HG02763 (cell line): ENCODE data around the gene ZNF37A.
"Not testable (repeated sequence)": the region's sequence is repeated elsewhere in the genome, so short reads cannot be mapped to it uniquely, and the experiment has no call there.

Experiments used
- ATAC-seq: cut with Tn5 transposase; IDR thresholded peaks from one replicate; pipeline ENCODE4 v1.9.1; 2021; ENCODE audit warnings: mild to moderate bottlenecking, moderate library complexity; ENCODE audit not compliant: unreplicated experiment

Gene ZNF37A

DNA sequence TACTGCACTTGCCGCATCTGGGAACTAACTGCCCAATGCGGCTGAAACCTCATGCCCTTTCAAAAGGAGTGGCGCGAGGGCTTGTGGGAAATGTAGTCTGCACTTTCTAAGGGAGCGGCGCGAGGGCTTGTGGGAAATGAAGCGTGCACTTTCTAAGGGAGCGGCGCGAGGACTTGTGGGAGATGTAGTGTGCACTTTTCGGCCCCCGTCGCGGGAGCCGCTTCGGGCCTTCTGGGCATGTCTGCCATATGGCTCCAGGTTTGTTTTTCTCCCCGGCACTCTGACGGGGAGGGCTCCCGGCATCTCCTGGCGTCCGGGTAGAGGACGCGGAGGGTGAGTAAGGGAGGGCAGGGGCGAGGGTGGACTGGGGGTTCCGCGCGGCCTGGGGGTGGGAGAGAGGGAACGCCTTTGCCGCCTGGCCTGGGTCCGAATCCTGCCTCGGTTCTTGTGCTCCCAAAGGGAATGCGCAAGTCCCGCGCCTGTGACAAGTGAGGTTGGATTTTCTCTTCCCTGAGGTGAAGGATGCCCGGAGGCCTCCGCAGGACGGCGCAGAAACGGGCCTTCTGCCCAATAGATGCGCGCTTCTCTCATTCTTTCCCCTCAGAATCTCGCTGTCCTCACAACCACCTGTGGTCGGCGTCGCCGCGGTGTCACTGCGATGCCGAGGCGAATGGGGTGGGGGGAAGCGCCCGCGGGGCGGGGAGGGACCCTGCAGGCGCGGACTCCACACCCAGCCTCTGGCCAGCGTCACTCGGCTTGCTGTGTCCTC lies at the start of gene ZNF37A:
Gene ZNF37A (plus strand): TSS at position 180 of the 769 bp plus-strand sequence. CDS start 2,281 bp downstream, outside the sequence.
- peak; percentile 98 for ATAC-seq

GRCh38 chr10:38045129-38045528 lies 49.0 kb upstream of the ZNF37A start:
- ATAC-seq: no peak

DNA sequence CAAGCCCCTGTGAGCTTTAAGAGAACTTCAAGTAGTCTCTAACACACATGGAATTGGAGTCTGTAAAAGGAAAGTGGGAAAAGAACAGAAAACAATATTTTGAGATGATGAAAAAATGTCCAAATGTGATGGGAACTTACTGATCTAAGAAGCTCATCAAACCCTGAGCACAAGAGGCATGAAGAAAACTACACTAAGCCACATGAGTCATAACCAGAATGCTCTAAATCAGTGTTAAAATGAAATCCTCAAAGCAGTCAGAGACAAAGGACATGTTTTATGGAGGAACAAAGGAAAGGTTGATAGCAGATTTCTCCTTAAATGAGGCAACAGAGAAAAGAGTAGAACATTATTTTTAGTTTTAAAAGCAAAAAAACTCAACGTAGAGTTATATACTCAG lies 46.5 kb upstream of the ZNF37A start:
- no peak for ATAC-seq

- ATAC-seq: no peak
These were observed 43.9 kb upstream of the ZNF37A start for GRCh38 chr10:38050212-38050611.

- ATAC-seq: no peak
These were observed 39.8 kb upstream of the ZNF37A start for GRCh38 chr10:38054361-38054797.

DNA sequence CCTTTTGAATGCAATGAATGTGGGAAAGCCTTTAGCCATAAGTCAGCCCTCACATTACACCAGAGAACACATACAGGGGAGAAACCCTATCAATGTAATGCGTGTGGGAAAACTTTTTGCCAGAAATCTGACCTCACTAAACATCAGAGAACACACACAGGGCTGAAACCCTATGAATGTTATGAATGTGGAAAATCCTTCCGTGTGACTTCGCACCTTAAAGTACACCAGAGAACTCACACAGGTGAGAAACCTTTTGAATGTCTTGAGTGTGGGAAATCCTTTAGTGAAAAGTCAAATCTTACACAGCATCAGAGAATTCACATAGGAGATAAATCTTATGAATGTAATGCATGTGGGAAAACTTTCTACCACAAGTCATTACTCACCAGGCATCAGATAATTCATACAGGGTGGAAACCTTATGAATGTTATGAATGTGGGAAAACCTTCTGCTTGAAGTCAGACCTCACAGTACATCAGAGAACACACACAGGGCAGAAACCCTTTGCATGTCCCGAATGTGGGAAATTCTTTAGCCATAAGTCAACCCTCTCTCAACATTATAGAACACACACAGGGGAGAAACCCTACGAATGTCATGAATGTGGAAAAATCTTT lies 38.8 kb upstream of the ZNF37A start:
- ATAC-seq: not testable (repeated sequence)

- ATAC-seq: not testable (repeated sequence)
These were observed 24.5 kb upstream of the ZNF37A start for GRCh38 chr10:38069663-38070062.

GRCh38 chr10:38070501-38070900 lies 23.6 kb upstream of the ZNF37A start:
- no peak for ATAC-seq

- ATAC-seq: no peak
These were observed 21.6 kb upstream of the ZNF37A start for GRCh38 chr10:38072552-38072951.

- no peak for ATAC-seq
These were observed 17.4 kb upstream of the ZNF37A start for GRCh38 chr10:38076687-38077086.

GRCh38 chr10:38093318-38093717 lies 819 bp upstream of the ZNF37A start:
- not testable (repeated sequence) for ATAC-seq

GRCh38 chr10:38093816-38094157 lies 350 bp upstream of the ZNF37A start:
- peak; percentile 15 for ATAC-seq

- ATAC-seq: no peak
These were observed 914 bp downstream of the ZNF37A start for GRCh38 chr10:38094927-38095574.

GRCh38 chr10:38102880-38103279 lies 8.7 kb downstream of the ZNF37A start:
- ATAC-seq: no peak

DNA sequence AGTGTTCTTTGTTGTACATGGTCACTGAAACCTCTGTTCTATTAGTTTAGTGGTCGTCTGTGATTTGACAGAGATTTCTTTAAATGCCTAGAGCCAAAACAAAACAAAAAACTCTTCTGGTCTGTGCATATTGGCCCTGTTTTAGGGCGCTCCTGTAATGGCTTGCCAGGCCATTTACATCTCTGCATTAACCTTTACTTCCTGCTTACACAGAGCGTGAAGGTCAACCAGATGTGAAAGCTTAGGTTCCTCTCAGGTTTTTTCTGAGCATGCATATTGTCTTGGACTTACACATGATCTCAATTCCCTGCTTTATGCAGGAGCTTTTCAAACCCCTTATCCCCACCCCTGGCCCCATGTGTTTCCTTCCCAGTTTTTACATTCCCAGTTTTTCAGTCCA lies 9.6 kb downstream of the ZNF37A start:
- no peak for ATAC-seq

- no peak for ATAC-seq
These were observed 18.0 kb downstream of the ZNF37A start for GRCh38 chr10:38112159-38112558.

- no peak for ATAC-seq
These were observed 24.1 kb downstream of the ZNF37A start for GRCh38 chr10:38118072-38118807.

- ATAC-seq: no peak
These were observed 24.9 kb downstream of the ZNF37A start for GRCh38 chr10:38119038-38119437.

DNA sequence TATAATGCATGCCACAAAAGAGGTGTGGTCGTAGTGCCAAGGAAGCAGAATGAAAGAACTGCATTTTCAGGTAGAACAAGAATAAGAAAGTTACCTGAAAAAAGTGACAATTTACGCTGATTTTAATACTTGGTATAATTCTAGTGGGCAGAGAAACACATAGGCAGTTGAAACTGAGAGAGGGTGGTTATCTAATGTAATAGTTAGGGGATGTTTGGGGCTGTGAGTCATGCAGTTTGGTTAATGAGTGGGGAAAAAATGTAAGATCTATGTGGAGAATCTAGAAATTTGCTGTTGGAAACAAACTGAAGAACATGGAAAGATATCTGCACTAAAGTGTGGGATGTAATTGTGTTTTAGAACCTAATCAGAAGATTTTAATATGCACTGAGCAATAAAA lies 33.7 kb downstream of the ZNF37A start:
- ATAC-seq: no peak

GRCh38 chr10:38143587-38143986 lies 49.5 kb downstream of the ZNF37A start:
- no peak for ATAC-seq

- ATAC-seq: no peak
These were observed 52.6 kb downstream of the ZNF37A start for GRCh38 chr10:38146579-38147333.
